Measurements from ENCODE around the gene TMEM9.

Gene TMEM9

DNA sequence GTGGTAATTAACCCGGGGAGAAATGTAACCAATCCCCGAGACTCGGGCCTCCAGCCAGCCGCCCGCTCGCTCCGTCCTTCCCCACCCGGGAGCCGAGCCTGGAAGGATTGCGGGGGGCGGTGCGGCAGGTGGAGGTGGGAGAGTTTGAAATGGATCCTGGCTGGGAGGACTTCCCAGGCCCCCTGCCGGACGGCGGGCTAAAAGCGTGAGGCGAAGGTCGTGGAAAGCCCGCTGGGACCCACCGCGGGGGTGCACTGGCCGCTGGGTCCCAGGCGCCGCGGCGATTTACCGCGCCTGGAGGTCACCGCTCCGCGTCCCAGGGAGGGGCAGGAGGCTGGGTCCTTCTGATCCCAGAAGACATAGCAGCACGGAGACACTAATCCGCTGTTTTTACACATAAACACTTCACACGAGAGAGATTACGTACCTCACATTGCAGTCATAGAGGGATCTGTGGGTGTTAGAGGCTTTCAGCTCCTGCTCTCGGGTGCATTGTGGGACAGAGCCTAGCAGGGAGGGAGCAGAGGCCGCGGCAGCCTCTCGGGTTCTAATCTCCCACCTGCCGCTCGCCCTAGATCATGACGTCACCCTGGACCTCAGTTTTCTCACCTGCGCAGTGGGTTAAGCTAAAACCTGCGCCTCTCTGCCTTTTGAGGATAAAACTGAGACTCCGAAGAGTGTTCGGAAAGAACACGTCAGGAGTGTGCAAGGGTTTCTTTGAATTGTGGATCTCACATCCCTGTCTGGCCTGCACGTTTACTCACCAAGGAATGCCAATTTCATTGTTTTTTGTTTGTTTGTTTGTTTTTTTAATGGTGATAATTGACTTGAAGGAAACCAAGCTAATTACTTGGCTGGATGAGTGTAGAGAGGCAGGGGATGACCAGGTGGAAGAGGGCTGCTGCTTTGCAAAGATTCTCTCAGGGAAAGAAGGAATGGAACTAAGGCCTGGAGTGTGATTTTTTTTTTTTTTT lies 17.1 kb upstream of the TMEM9 start:
- POLR2A ChIA-PET: interaction anchor here (0.6 to 2.9 kb wide), 9 partner anchors 14 to 553 kb away, joined by 3 to 21 read pairs (median 6); partner anchors contain the start of genes IGFN1 and TMEM9
- H3K36me3 ChIP-seq (ENCODE audit: control insufficient read depth in 2 of 2, insufficient read depth in 1 of 2, low read length in 2 of 2): no peaks in the 10 kb centered on the region
- CTCF ChIA-PET: interaction anchor here (0.6 to 1.3 kb wide), 7 partner anchors 21 to 190 kb away, joined by 3 to 4 read pairs (median 3); no protein-coding TSS in a partner anchor
- no peak for TF ChIP-seq ZNF621 (tag by site-specific recombination; IDR thresholded peaks at IDR 0.05)
- TF ChIP-seq ZNF266 (tag by site-specific recombination; IDR thresholded peaks at IDR 0.05; ENCODE audit: low read depth): no peak
- TF ChIP-seq, protein P1, sequence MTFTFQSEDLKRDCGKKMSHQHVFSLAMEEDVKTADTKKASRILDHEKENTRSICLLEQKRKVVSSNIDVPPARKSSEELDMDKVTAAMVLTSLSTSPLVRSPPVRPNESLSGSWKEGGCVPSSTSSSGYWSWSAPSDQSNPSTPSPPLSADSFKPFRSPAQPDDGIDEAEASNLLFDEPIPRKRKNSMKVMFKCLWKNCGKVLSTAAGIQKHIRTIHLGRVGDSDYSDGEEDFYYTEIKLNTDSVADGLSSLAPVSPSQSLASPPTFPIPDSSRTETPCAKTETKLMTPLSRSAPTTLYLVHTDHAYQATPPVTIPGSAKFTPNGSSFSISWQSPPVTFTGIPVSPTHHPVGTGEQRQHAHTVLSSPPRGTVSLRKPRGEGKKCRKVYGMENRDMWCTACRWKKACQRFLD (tag by site-specific recombination; IDR thresholded peaks at IDR 0.05): no peak
- 0 out of 2 replicates have a peak, but pooled peaks have one; percentile 14 for TF ChIP-seq MZF1 (tag by site-specific recombination; IDR thresholded peaks at IDR 0.05; ENCODE audit: borderline replicate concordance)
- TF ChIP-seq ZNF335 (tag by site-specific recombination; conservative IDR thresholded peaks at IDR 0.05): peak; percentile 83
- peak; percentile 99 for TF ChIP-seq ZBTB21 (tag by site-specific recombination; IDR thresholded peaks at IDR 0.05)
- peak; percentile 97 for TF ChIP-seq ZFP69B (tag by site-specific recombination; IDR thresholded peaks at IDR 0.05)
- no peak for TF ChIP-seq ZNF521 (tag by site-specific recombination; IDR thresholded peaks at IDR 0.05)
- TF ChIP-seq ZNF623 (tag by site-specific recombination; IDR thresholded peaks at IDR 0.05): peak; percentile 31; the same call in 1 of the 2 replicates
- no peak for TF ChIP-seq GLI2 (tag by site-specific recombination; IDR thresholded peaks at IDR 0.05; ENCODE audit: borderline replicate concordance, low read depth)
- peak; percentile 87 for TF ChIP-seq ZNF660 (tag by site-specific recombination; IDR thresholded peaks at IDR 0.05)
- TF ChIP-seq GLIS2 (tag by site-specific recombination; IDR thresholded peaks at IDR 0.05): peak; percentile 98
- no peak for TF ChIP-seq RBAK (tag by site-specific recombination; IDR thresholded peaks at IDR 0.05)
- no peak for TF ChIP-seq ZNF791 (tag by site-specific recombination; IDR thresholded peaks at IDR 0.05)
- peak; percentile 69; the same call in 1 of the 2 replicates for TF ChIP-seq ZEB2 (tag by site-specific recombination; IDR thresholded peaks at IDR 0.05)
- peak; percentile 28; the same call in 1 of the 2 replicates for TF ChIP-seq ZNF843 (tag by site-specific recombination; IDR thresholded peaks at IDR 0.05)
- peak; percentile 95 for TF ChIP-seq ZBTB17 (tag by site-specific recombination; IDR thresholded peaks at IDR 0.05)
- TF ChIP-seq ZNF426 (tag by site-specific recombination; IDR thresholded peaks at IDR 0.05): no peak
- TF ChIP-seq ZNF37A (tag by site-specific recombination; IDR thresholded peaks at IDR 0.05): no peak
- TF ChIP-seq ZNF23 (tag by site-specific recombination; IDR thresholded peaks at IDR 0.05; ENCODE audit: borderline replicate concordance): no peak
- TF ChIP-seq TCF7L2 (IDR thresholded peaks at IDR 0.05; ENCODE audit: borderline replicate concordance, low read depth, low read length): no peak
- TF ChIP-seq ZSCAN23 (tag by site-specific recombination; IDR thresholded peaks at IDR 0.05): 0 out of 2 replicates have a peak, but pooled peaks have one; percentile 8
- TF ChIP-seq AEBP2 (tag by site-specific recombination; IDR thresholded peaks at IDR 0.05; ENCODE audit: borderline replicate concordance): no peak
- TF ChIP-seq GLIS1 (tag by site-specific recombination; IDR thresholded peaks at IDR 0.05): peak; percentile 100
- TF ChIP-seq ZNF518A (tag by site-specific recombination; conservative IDR thresholded peaks at IDR 0.05; ENCODE audit: low read depth): no peak
- TF ChIP-seq, protein P2, sequence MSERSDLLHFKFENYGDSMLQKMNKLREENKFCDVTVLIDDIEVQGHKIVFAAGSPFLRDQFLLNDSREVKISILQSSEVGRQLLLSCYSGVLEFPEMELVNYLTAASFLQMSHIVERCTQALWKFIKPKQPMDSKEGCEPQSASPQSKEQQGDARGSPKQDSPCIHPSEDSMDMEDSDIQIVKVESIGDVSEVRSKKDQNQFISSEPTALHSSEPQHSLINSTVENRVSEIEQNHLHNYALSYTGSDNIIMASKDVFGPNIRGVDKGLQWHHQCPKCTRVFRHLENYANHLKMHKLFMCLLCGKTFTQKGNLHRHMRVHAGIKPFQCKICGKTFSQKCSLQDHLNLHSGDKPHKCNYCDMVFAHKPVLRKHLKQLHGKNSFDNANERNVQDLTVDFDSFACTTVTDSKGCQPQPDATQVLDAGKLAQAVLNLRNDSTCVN (tag by site-specific recombination; optimal IDR thresholded peaks at IDR 0.05): peak; percentile 59
- TF ChIP-seq SCRT2 (tag by site-specific recombination; IDR thresholded peaks at IDR 0.05): peak; percentile 93
- no peak for TF ChIP-seq ZNF670 (tag by site-specific recombination; IDR thresholded peaks at IDR 0.05; ENCODE audit: low read depth)
- peak; percentile 49 for TF ChIP-seq EGR2 (tag by site-specific recombination; IDR thresholded peaks at IDR 0.05; ENCODE audit: low read depth)

More for the DNA sequence above, 17.1 kb upstream of the TMEM9 start:
- peak overlapping the region; percentile 54 for H3K4me3 ChIP-seq (ENCODE audit: low read depth, low read length)
- H3K4me1 ChIP-seq (ENCODE audit: control insufficient read depth, insufficient read depth, low read length): no peaks in the 10 kb centered on the region
- H3K27ac ChIP-seq (ENCODE audit: extremely low read depth, low read depth, low read length): peak overlapping the region; percentile 82
- H3K9me3 ChIP-seq (ENCODE audit: control insufficient read depth, insufficient read depth, low read depth, low read length): no peaks in the 10 kb centered on the region

All from HEK293 (cell line).